IPS DF 4.7 (cell line): ENCODE data around the gene ZNF629.

Experiments
- DNase-seq: peaks from one replicate; pipeline ENCODE4 v3.0.0-alpha.2; 2013; ENCODE audit warnings: low spot score; ENCODE audit errors: extremely low read depth

ZNF629 gene

GRCh38 chr16:30767767-30768465, 19.1 kb downstream of the ZNF629 start:
- no peak for DNase-seq

GRCh38 chr16:30766933-30767284, 20.1 kb downstream of the ZNF629 start:
- no peak for DNase-seq

- no peak for DNase-seq
Measured at GRCh38 chr16:30766206-30766932, 20.6 kb downstream of the ZNF629 start.

GRCh38 chr16:30764816-30765465, 22.1 kb downstream of the ZNF629 start:
- no peak for DNase-seq

GRCh38 chr16:30764086-30764485, 22.9 kb downstream of the ZNF629 start:
- no peak for DNase-seq

- no peak for DNase-seq
Measured at GRCh38 chr16:30762991-30763725, 23.8 kb downstream of the ZNF629 start.

GRCh38 chr16:30761928-30762902, 24.8 kb downstream of the ZNF629 start, which contains the start of the genes CFAP119 and RNF40:
CFAP119 (minus strand) TSS chr16:30762062; CDS start chr16:30761748, 314 bp downstream.
RNF40 (plus strand) TSS chr16:30762322; CDS start chr16:30762546, 224 bp downstream.
- peak; percentile 86 for DNase-seq

GRCh38 chr16:30761427-30761927, 25.5 kb downstream of the ZNF629 start:
- no peak for DNase-seq

- DNase-seq = no peak
Measured at GRCh38 chr16:30760577-30761426, 26.2 kb downstream of the ZNF629 start.

GRCh38 chr16:30760001-30760559, 26.9 kb downstream of the ZNF629 start:
- no peak for DNase-seq

GRCh38 chr16:30758988-30759491, 28.0 kb downstream of the ZNF629 start:
- no peak for DNase-seq

GRCh38 chr16:30757316-30757715, 29.7 kb downstream of the ZNF629 start:
- DNase-seq = no peak

- no peak for DNase-seq
Measured at GRCh38 chr16:30756781-30757100, 30.3 kb downstream of the ZNF629 start.

- no peak for DNase-seq
Measured at GRCh38 chr16:30755955-30756780, 30.8 kb downstream of the ZNF629 start.

GRCh38 chr16:30753596-30753995, 33.4 kb downstream of the ZNF629 start:
- DNase-seq = no peak

- no peak for DNase-seq
Measured at GRCh38 chr16:30750876-30751465, 36.0 kb downstream of the ZNF629 start.

GRCh38 chr16:30750201-30750600, 36.8 kb downstream of the ZNF629 start:
- no peak for DNase-seq
